Gastroesophageal sphincter (tissue), 4 donors: ENCODE measurements around the gene CNMD. TPM values are rescaled to one million over a fixed set of nuclear protein-coding genes. Genes with fewer than 3 reads are reported as not detected.

Experiments
- ATAC-seq: fragments of 150-250 bp; one replicate; pipeline ENCODE4 v1.9.1; 2016; ENCODE audit warnings: mild to moderate bottlenecking, moderate library complexity
- H3K27ac ChIP-seq, 4 donors: fragments of 200-600 bp; sonication (generic) in 3 of 4; 1 replicate in 3 of 4; 2 replicates in 1 of 4; pipeline ENCODE4 v1.5.1; 2016 to 2019
- H3K27me3 ChIP-seq: fragments of 200-600 bp; sonication (generic); one replicate; pipeline ENCODE4 v1.5.1; 2019
- H3K36me3 ChIP-seq, 2 donors: fragments of 200-600 bp; sonication (generic); one replicate each; pipeline ENCODE4 v1.5.1; 2019; ENCODE audit warnings: control low read depth in 1 of 2
- H3K4me1 ChIP-seq, 3 donors: fragments of 200-600 bp; sonication (generic); 1 replicate in 2 of 3; 2 replicates in 1 of 3; pipeline ENCODE4 v1.5.1; 2016 to 2019; ENCODE audit warnings: control low read depth in 2 of 3
- H3K4me3 ChIP-seq, 2 donors: fragments of 200-600 bp; sonication (generic); one replicate each; pipeline ENCODE4 v1.5.1; 2019; ENCODE audit warnings: mild to moderate bottlenecking in 1 of 2, moderate library complexity in 1 of 2
- H3K9me3 ChIP-seq, 3 donors: fragments of 200-600 bp; sonication (generic); one replicate each; pipeline ENCODE4 v1.5.1; 2017 to 2019; ENCODE audit warnings: control low read depth in 2 of 3
- EP300 ChIP-seq: sonication (generic); formaldehyde crosslinking; IDR thresholded peaks from one replicate; pipeline ENCODE4 v1.6.1; 2017; ENCODE audit warnings: antibody characterized with exemption, mild to moderate bottlenecking
- POLR2A ChIP-seq, 2 donors: fragments of 450-650 bp; IDR thresholded peaks; one replicate each; pipeline ENCODE4 v1.6.1; 2017; ENCODE audit warnings: antibody characterized with exemption in 2 of 2, mild to moderate bottlenecking in 2 of 2, moderate library complexity in 1 of 2
- POLR2AphosphoS5 ChIP-seq: sonication (generic); formaldehyde crosslinking; IDR thresholded peaks from one replicate; pipeline ENCODE4 v1.6.1; 2017; ENCODE audit warnings: antibody characterized with exemption
- WGBS, 2 donors: methylation state at CpG; one replicate each; pipeline ENCODE4 v1.1.5; 2018; ENCODE audit warnings: low coverage in 1 of 2; 5-methylcytosine and 5-hydroxymethylcytosine counted together
- total RNA-seq, 4 donors: library from RNA; depleted of rRNA; stranded (reverse); fragments of >200 nt; gene quantifications; one replicate each; pipeline ENCODE4 v1.1.0, GENCODE V29; 2016
- TF ChIP-seq, protein P1 (sequence below), 4 experiments: fragments of 200-600 bp in 2 of 4; fragments of 450-650 bp in 2 of 4; sonication (generic) in 1 of 4; IDR thresholded peaks; one replicate each; pipeline ENCODE4 v1.5.1; 2017 to 2019; ENCODE audit warnings: antibody characterized with exemption in 4 of 4, mild to moderate bottlenecking in 2 of 4, moderate library complexity in 2 of 4

Gene CNMD
- total RNA-seq, 4 donors from 2014 or later: not detected

DNA sequence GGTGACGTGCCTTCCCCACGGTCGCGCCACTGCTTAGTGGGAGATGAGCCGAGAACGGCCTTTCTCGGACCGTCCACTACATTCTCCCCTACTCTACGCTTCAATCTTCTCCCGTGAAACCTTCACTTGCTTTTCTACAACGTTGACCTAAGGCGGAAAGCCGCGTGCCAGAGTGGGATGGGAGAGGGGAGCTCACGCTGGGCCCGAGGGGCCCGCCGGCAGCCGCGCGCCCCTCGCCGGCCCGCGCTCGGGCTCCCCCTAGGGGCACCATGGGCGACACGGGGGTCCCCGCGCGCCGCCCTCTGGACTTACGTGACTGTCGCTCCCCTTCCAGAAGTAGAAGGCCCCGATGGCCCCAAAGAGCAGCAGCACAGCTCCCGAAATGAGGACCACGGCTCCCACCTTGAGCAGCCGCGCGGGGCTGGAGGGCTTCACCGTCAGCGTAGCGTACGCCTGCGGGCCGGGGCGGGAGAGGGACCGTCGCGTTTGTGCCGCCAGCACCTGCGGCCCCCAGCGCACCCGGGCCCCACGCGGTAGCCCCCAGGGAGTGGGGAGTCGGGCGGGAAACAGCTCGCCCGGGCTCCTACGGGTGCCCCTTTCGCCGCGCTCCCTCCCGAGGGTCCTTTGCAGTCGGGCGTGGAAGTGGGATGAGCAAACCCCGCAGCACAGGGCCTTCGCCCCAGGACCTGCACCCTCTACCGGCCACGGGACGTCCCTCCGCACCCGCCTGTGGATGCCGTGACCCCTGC lies 727 bp downstream of the CNMD start:
- no peak for ATAC-seq
- Histone ChIP-seq H3K9me3 (peaks cover 0 to 6% (median 0%) of the 10 kb centered on the region in 3 donors), H3K4me3 (peak overlapping the region in 1 of 2 donors; percentile 46), H3K27me3 (peaks cover 65% of the 10 kb centered on the region), H3K4me1 (peaks cover 0 to 16% (median 0%) of the 10 kb centered on the region in 3 donors), H3K36me3 (no peaks in the 10 kb centered on the region), H3K27ac (no peak overlapping the region)
- TF ChIP-seq, protein P1, sequence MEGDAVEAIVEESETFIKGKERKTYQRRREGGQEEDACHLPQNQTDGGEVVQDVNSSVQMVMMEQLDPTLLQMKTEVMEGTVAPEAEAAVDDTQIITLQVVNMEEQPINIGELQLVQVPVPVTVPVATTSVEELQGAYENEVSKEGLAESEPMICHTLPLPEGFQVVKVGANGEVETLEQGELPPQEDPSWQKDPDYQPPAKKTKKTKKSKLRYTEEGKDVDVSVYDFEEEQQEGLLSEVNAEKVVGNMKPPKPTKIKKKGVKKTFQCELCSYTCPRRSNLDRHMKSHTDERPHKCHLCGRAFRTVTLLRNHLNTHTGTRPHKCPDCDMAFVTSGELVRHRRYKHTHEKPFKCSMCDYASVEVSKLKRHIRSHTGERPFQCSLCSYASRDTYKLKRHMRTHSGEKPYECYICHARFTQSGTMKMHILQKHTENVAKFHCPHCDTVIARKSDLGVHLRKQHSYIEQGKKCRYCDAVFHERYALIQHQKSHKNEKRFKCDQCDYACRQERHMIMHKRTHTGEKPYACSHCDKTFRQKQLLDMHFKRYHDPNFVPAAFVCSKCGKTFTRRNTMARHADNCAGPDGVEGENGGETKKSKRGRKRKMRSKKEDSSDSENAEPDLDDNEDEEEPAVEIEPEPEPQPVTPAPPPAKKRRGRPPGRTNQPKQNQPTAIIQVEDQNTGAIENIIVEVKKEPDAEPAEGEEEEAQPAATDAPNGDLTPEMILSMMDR (IDR thresholded peaks at IDR 0.05): peak in 3 of 4 experiments; percentile 16 to 49 (median 30)
- TF ChIP-seq EP300: no peak
- no peak for TF ChIP-seq POLR2AphosphoS5
- TF ChIP-seq POLR2A (IDR thresholded peaks at IDR 0.05): no peak
- WGBS, 2 donors: 24 to 25% methylated on average over 8 to 10 of the region's 75 CpGs

DNA sequence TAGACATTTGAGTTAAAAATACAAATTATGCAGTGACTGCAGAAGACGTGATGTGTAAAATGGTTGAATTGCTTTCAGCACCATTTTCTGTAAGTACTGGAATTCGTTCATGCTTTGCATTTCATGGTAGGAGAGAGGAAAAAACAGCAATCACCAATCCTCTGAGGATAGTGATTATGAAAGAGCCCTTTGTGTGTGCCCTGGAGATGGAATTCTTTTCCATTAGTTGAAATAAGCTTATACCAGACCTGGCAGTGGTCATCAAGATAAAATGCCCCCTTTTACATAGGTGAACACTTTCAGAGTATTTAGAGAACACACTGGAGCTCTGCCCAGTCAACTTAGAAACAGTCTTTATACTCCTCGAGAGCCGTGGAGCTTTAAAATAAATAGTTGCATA lies 1.7 kb downstream of the CNMD start:
- TF ChIP-seq EP300: no peak
- TF ChIP-seq, protein P1 (IDR thresholded peaks at IDR 0.05): no peak
- TF ChIP-seq POLR2AphosphoS5: no peak
- TF ChIP-seq POLR2A (IDR thresholded peaks at IDR 0.05): no peak
- peaks cover 0 to 16% (median 0%) of the 10 kb centered on the region in 3 donors for H3K4me1 ChIP-seq
- peaks cover 0 to under 1% (median 0%) of the 10 kb centered on the region in 3 donors for H3K9me3 ChIP-seq
- H3K27ac ChIP-seq: no peak overlapping the region
- 68 to 76% methylated on average over 2 to 4 of the region's 4 CpGs for WGBS, 2 donors
- no peaks in the 10 kb centered on the region for H3K36me3 ChIP-seq
- no peak overlapping the region for H3K4me3 ChIP-seq
- no peak for ATAC-seq
- peaks cover 57% of the 10 kb centered on the region for H3K27me3 ChIP-seq

DNA sequence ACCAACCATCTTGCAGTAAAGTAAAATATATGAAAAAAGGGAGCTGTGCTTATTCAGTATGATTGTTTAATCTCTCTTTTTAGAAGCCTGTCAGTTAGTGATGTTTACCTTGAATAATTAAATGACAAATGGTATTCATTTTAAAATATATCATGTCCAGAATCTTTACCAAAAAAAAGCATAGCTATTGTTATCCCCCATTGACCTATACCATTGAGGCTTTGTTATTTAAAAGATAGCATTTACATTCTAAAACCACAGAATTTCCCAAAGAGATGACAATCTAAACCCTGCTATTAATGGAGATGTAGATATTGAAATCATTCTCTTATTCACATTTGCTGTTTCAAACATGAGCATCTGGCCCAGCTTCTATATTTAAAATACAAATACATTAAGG lies 2.2 kb downstream of the CNMD start:
- TF ChIP-seq, protein P1 (IDR thresholded peaks at IDR 0.05): no peak
- no peak for TF ChIP-seq POLR2AphosphoS5
- TF ChIP-seq EP300: no peak
- TF ChIP-seq POLR2A (IDR thresholded peaks at IDR 0.05): no peak
- ATAC-seq: no peak
- H3K27me3 ChIP-seq: peaks cover 52% of the 10 kb centered on the region

DNA sequence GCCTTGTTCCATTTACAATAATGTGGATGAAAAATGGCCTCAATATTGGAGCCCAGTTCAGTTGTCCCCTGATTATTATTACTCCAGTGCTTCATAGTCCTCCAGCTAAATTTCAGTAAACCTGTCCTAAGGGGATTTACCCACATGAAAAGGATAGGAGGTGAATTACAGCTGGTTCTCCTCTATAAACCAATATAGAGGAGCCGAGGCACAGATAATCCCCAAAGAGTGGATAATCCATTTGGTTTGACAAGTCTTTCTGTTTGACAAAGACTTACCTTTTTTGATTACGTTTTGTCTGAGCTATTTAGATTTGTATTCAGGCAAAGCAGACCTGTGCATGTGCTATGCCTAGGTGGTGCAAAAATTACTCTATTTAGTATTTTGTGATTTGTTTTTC lies 2.7 kb downstream of the CNMD start:
- Histone ChIP-seq H3K9me3 (no peaks in the 10 kb centered on the region), H3K27me3 (peaks cover 49% of the 10 kb centered on the region), H3K4me3 (no peak overlapping the region), H3K36me3 (no peaks in the 10 kb centered on the region), H3K27ac (no peak overlapping the region), H3K4me1 (peaks cover 0 to 16% (median 0%) of the 10 kb centered on the region in 3 donors)
- no peak for ATAC-seq
- TF ChIP-seq POLR2AphosphoS5: no peak
- TF ChIP-seq, protein P1 (IDR thresholded peaks at IDR 0.05): no peak
- TF ChIP-seq POLR2A (IDR thresholded peaks at IDR 0.05): no peak
- no peak for TF ChIP-seq EP300
- 65 to 86% methylated on average over 2 of the region's 2 CpGs for WGBS, 2 donors

More for the DNA sequence above, 2.2 kb downstream of the CNMD start:
- no peaks in the 10 kb centered on the region for H3K36me3 ChIP-seq
- no peak overlapping the region for H3K27ac ChIP-seq
- H3K4me3 ChIP-seq: no peak overlapping the region
- peaks cover 0 to 16% (median 0%) of the 10 kb centered on the region in 3 donors for H3K4me1 ChIP-seq
- no peaks in the 10 kb centered on the region for H3K9me3 ChIP-seq

DNA sequence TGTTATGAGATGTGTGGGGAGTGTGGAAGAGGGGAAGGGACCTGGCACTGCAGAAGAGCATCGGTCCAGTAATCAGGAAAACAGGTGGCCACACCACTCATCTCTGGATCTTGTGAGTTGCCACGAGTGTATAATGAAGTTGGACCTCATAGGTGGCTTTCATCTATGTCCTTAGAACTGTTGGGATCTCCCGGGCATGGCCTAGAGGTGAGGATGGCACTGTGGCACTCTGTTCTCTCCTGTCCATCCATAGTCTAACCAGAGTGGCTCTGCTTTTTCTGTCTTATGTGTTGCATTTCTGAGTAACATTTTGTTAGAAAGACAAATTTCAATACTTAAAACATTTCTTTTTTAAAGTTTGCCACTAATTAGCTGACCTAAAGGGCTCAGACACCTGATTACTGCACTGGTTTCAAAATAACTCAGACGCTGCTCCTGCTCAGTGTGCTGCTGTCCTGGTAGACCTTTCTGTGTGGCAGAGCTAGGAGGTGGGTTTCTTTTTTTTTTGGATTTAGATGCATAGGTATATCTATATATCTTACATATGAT lies 5.5 kb downstream of the CNMD start:
- no peaks in the 10 kb centered on the region for H3K36me3 ChIP-seq
- TF ChIP-seq POLR2A (IDR thresholded peaks at IDR 0.05) (no peak), EP300 (no peak), POLR2AphosphoS5 (no peak)
- TF ChIP-seq, protein P1 (IDR thresholded peaks at IDR 0.05): no peak
- H3K9me3 ChIP-seq: no peaks in the 10 kb centered on the region
- no peak overlapping the region for H3K4me3 ChIP-seq
- H3K27me3 ChIP-seq: peaks cover 25% of the 10 kb centered on the region
- H3K4me1 ChIP-seq: peaks cover 0 to 9% (median 0%) of the 10 kb centered on the region in 3 donors
- 81 to 91% methylated on average over 2 to 4 of the region's 4 CpGs for WGBS, 2 donors
- no peak for ATAC-seq
- no peak overlapping the region for H3K27ac ChIP-seq
